NCI-H1105 treated with DMSO at 0.1 percent for 48 hours (cell line): ENCODE data around the gene PCDH20.
A peak's percentile ranks its signal among the peaks of the same experiment; 100 is the strongest.
"Not testable (repeated sequence)": the region's sequence is repeated elsewhere in the genome, so short reads cannot be mapped to it uniquely, and the experiment has no call there.

Experiments used
- DNase-seq: peaks from one replicate; lab custom pipeline; 2025; lab: John Stamatoyannopoulos, UW

The PCDH20 gene

GRCh38 chr13:61415749-61416148 lies at the start of gene PCDH20:
PCDH20 (minus strand) TSS chr13:61415849; CDS start chr13:61415158, 691 bp downstream.
- peak; percentile 46 for DNase-seq

- no peak for DNase-seq
Measured at GRCh38 chr13:61463024-61463423, 47.4 kb upstream of the PCDH20 start.

GRCh38 chr13:61453121-61453520 lies 37.5 kb upstream of the PCDH20 start:
- DNase-seq: no peak

GRCh38 chr13:61432029-61432428 lies 16.4 kb upstream of the PCDH20 start:
- no peak for DNase-seq

GRCh38 chr13:61423915-61424314 lies 8.3 kb upstream of the PCDH20 start:
- DNase-seq: no peak

GRCh38 chr13:61417086-61417570 lies 1.5 kb upstream of the PCDH20 start:
- peak; percentile 11 for DNase-seq

GRCh38 chr13:61415058-61415721 lies 459 bp downstream of the PCDH20 start:
- DNase-seq: peak; percentile 98

GRCh38 chr13:61414686-61415057 lies 977 bp downstream of the PCDH20 start:
- DNase-seq: no peak

- DNase-seq: peak; percentile 50
Measured at GRCh38 chr13:61413572-61414535, 1.8 kb downstream of the PCDH20 start.

- DNase-seq: peak; percentile 76
Measured at GRCh38 chr13:61410669-61411297, 4.9 kb downstream of the PCDH20 start.

- no peak for DNase-seq
Measured at GRCh38 chr13:61410266-61410665, 5.4 kb downstream of the PCDH20 start.

GRCh38 chr13:61408571-61408970 lies 7.1 kb downstream of the PCDH20 start:
- DNase-seq: peak; percentile 30

- peak; percentile 76 for DNase-seq
Measured at GRCh38 chr13:61406275-61406674, 9.4 kb downstream of the PCDH20 start.

GRCh38 chr13:61396121-61396520 lies 19.5 kb downstream of the PCDH20 start:
- DNase-seq: no peak

- no peak for DNase-seq
Measured at GRCh38 chr13:61391426-61391825, 24.2 kb downstream of the PCDH20 start.

- DNase-seq: peak; percentile 40
Measured at GRCh38 chr13:61387694-61388093, 28.0 kb downstream of the PCDH20 start.

GRCh38 chr13:61383111-61383510 lies 32.5 kb downstream of the PCDH20 start:
- no peak for DNase-seq

- DNase-seq: no peak
Measured at GRCh38 chr13:61370520-61370919, 45.1 kb downstream of the PCDH20 start.

GRCh38 chr13:61364690-61365089 lies 51.0 kb downstream of the PCDH20 start:
- not testable (repeated sequence) for DNase-seq

GRCh38 chr13:61362522-61362921 lies 53.1 kb downstream of the PCDH20 start:
- no peak for DNase-seq
